HCT116 (cell line): ENCODE data around the gene SCAI. TPM values are rescaled to one million over a fixed set of nuclear protein-coding genes. Genes with fewer than 3 reads are reported as not detected.

Source experiments
- ATAC-seq: fragments of 200-7000 bp; cut with Tn5 transposase; 2 replicates; pipeline ENCODE4 v1.9.1; 2020; ENCODE audit warnings: mild to moderate bottlenecking, moderate library complexity
- BruUV-seq: library from RNA; stranded (reverse); fragments of 400-500 nt; replicated peaks from 2 replicates; lab custom pipeline; 2021; lab: Mats Ljungman, UMichigan
- CTCF ChIA-PET: fragments of 300-600 bp; sonication (Branson Sonifier 250); formaldehyde crosslinking; loops from one replicate; lab custom pipeline; 2021; ENCODE audit warnings: antibody characterized with exemption; lab: Charles Lee
- POLR2A ChIA-PET: fragments of 300-600, 350-600 bp; sonication (Branson Sonifier 250); formaldehyde crosslinking; loops from one replicate; lab custom pipeline; 2021; ENCODE audit warnings: antibody characterized with exemption; lab: Charles Lee
- RAD21 ChIA-PET, 2 experiments: fragments of 300-600 bp; sonication (Branson Sonifier 250); formaldehyde crosslinking; loops; one replicate each; lab custom pipeline; 2023; ENCODE audit warnings: low total read pairs in 2 of 2; ENCODE audit not compliant: uncharacterized antibody in 2 of 2, unreplicated experiment in 2 of 2, low non-redundant PET in 1 of 2; lab: Charles Lee
- DNase-seq: peaks from one replicate; pipeline ENCODE4 v3.0.0-alpha.2; 2010; ENCODE audit warnings: low read depth, low spot score
- H2AFZ ChIP-seq: fragments of 200-600 bp; shearing (Covaris generic), sonication (generic); 2 replicates; pipeline ENCODE4 v1.6.1; 2017; ENCODE audit warnings: low read depth, mixed run types, mixed read lengths, antibody characterized with exemption, low read length; ENCODE audit not compliant: poor library complexity, severe bottlenecking
- H3K27ac ChIP-seq: 2 replicates; pipeline ENCODE4 v1.5.1; 2012; ENCODE audit warnings: low read depth, low read length
- H3K27me3 ChIP-seq: fragments of 200-600 bp; sonication (generic); 2 replicates; pipeline ENCODE4 v1.6.1; 2016; ENCODE audit warnings: mixed run types, low read length, mixed read lengths; ENCODE audit not compliant: insufficient read depth
- H3K36me3 ChIP-seq, 2 experiments: fragments of 200-500 bp in 1 of 2; fragments of 200-600 bp in 1 of 2; sonication (Bioruptor generic) in 1 of 2; sonication (generic) in 1 of 2; 2 replicates each; pipeline versions ENCODE4 v1.5.1 to v1.6.1; 2014 to 2016; ENCODE audit warnings: low read length in 2 of 2, inconsistent platforms in 1 of 2, mixed read lengths in 1 of 2, mixed run types in 1 of 2; ENCODE audit not compliant: insufficient read depth in 2 of 2, control insufficient read depth in 1 of 2
- H3K4me1 ChIP-seq, 2 experiments: fragments of 200-600 bp in 1 of 2; sonication (generic) in 1 of 2; 2 replicates each; pipeline versions ENCODE4 v1.5.1 to v1.6.1; 2012 to 2017; ENCODE audit warnings: low read length in 2 of 2, inconsistent platforms in 1 of 2, mild to moderate bottlenecking in 1 of 2, mixed read lengths in 1 of 2, mixed run types in 1 of 2, moderate library complexity in 1 of 2; ENCODE audit not compliant: insufficient read depth in 2 of 2, control insufficient read depth in 1 of 2
- H3K4me2 ChIP-seq: fragments of 200-600 bp; sonication (generic); 2 replicates; pipeline ENCODE4 v1.6.1; 2017; ENCODE audit warnings: mixed run types, low read length, mixed read lengths
- H3K4me3 ChIP-seq, 2 experiments: fragments of 200-600 bp in 1 of 2; sonication (generic) in 1 of 2; replicated peaks in 1 of 2; 2 replicates each; pipeline ENCODE4 v1.5.1; 2011 to 2016; ENCODE audit warnings: low read length in 2 of 2, control low read depth in 1 of 2, low read depth in 1 of 2, mild to moderate bottlenecking in 1 of 2, mixed read lengths in 1 of 2, mixed run types in 1 of 2
- H3K79me2 ChIP-seq: fragments of 200-600 bp; sonication (generic); 2 replicates; pipeline ENCODE4 v1.6.1; 2017; ENCODE audit warnings: mild to moderate bottlenecking, mixed run types, low read length, moderate library complexity, mixed read lengths; ENCODE audit not compliant: insufficient read depth
- H3K9ac ChIP-seq: fragments of 200-600 bp; sonication (generic); 2 replicates; pipeline ENCODE4 v1.6.1; 2016; ENCODE audit warnings: low read length, mixed read lengths
- H3K9me2 ChIP-seq: fragments of 200-600 bp; sonication (generic), shearing (Covaris generic); 2 replicates; pipeline ENCODE4 v1.6.1; 2017; ENCODE audit warnings: mixed run types, mild to moderate bottlenecking, moderate library complexity; ENCODE audit not compliant: insufficient read depth
- H3K9me3 ChIP-seq, 2 experiments: fragments of 200-500 bp in 1 of 2; fragments of 200-600 bp in 1 of 2; sonication (Bioruptor generic) in 1 of 2; sonication (generic) in 1 of 2; 2 replicates each; pipeline ENCODE4 v1.6.1; 2014 to 2017; ENCODE audit warnings: low read length in 2 of 2, mixed read lengths in 2 of 2, inconsistent platforms in 1 of 2, low read depth in 1 of 2, mild to moderate bottlenecking in 1 of 2, mixed run types in 1 of 2, moderate library complexity in 1 of 2; ENCODE audit not compliant: control insufficient read depth in 1 of 2, insufficient read depth in 1 of 2
- H4K20me1 ChIP-seq: fragments of 200-600 bp; sonication (generic), shearing (Covaris generic); 2 replicates; pipeline ENCODE4 v1.6.1; 2017; ENCODE audit warnings: mixed run types, mild to moderate bottlenecking, moderate library complexity; ENCODE audit not compliant: insufficient read depth
- CBX3 ChIP-seq: IDR thresholded peaks from 2 replicates; pipeline ENCODE4 v1.6.1; 2012; ENCODE audit warnings: low read depth
- CEBPB ChIP-seq: IDR thresholded peaks from 2 replicates; pipeline ENCODE4 v1.6.1; 2012; ENCODE audit warnings: low read depth
- ELF1 ChIP-seq: IDR thresholded peaks from 2 replicates; pipeline ENCODE4 v1.6.1; 2012; ENCODE audit warnings: low read depth, borderline replicate concordance
- EZH2 ChIP-seq: fragments of 200-600 bp; sonication (generic); IDR thresholded peaks from 2 replicates; pipeline ENCODE4 v1.6.1; 2017; ENCODE audit warnings: antibody characterized with exemption, mixed run types
- FOSL1 ChIP-seq: IDR thresholded peaks from 2 replicates; pipeline ENCODE4 v1.6.1; 2012; ENCODE audit warnings: low read depth
- JUND ChIP-seq: IDR thresholded peaks from 2 replicates; pipeline ENCODE4 v1.6.1; 2012
- POLR2AphosphoS5 ChIP-seq: IDR thresholded peaks from 2 replicates; pipeline ENCODE4 v1.6.1; 2011; ENCODE audit warnings: mild to moderate bottlenecking, low read depth, low read length, moderate library complexity
- RAD21 ChIP-seq: IDR thresholded peaks from 2 replicates; pipeline ENCODE4 v1.6.1; 2012; ENCODE audit warnings: low read depth, mild to moderate bottlenecking
- SIN3A ChIP-seq: IDR thresholded peaks from 2 replicates; pipeline ENCODE4 v1.6.1; 2012; ENCODE audit warnings: low read depth
- SP1 ChIP-seq: IDR thresholded peaks from 2 replicates; pipeline ENCODE4 v1.6.1; 2012; ENCODE audit warnings: low read depth
- TCF7L2 ChIP-seq: IDR thresholded peaks from 2 replicates; pipeline ENCODE4 v1.7.0; 2011; ENCODE audit warnings: borderline replicate concordance, inconsistent platforms; ENCODE audit not compliant: insufficient read depth, insufficient read length; ENCODE audit errors: extremely low read depth
- YY1 ChIP-seq: IDR thresholded peaks from 2 replicates; pipeline ENCODE4 v1.6.1; 2011; ENCODE audit warnings: low read length, low read depth, moderate library complexity, mild to moderate bottlenecking; ENCODE audit not compliant: insufficient replicate concordance; ENCODE audit errors: extremely low read depth
- ZFX ChIP-seq: fragments of 450-650 bp; IDR thresholded peaks from 2 replicates; pipeline ENCODE4 v1.6.1; 2017
- ZNF274 ChIP-seq: fragments of 200-500 bp; sonication (Bioruptor generic); IDR thresholded peaks from 2 replicates; pipeline ENCODE4 v1.6.1; 2014; ENCODE audit warnings: mild to moderate bottlenecking, low read depth, low read length, inconsistent platforms
- intact Hi-C: fragments of 100-400 bp; cut with micrococcal nuclease; formaldehyde crosslinking; loops from 2 replicates; pipeline ENCODE4 v1.10.0; 2022
- total RNA-seq: library from RNA; stranded (reverse); gene quantifications from one replicate; pipeline ENCODE4 v1.2.1, GENCODE V29; 2021; ENCODE audit not compliant: unreplicated experiment
- TF ChIP-seq, protein P1 (sequence below): IDR thresholded peaks from 2 replicates; pipeline ENCODE4 v1.6.1; 2012
- TF ChIP-seq, protein P2 (sequence below), 3 experiments: fragments of 200-600 bp in 1 of 3; sonication (generic) in 1 of 3; IDR thresholded peaks in 2 of 3; conservative IDR thresholded peaks in 1 of 3; 2 replicates each; pipeline ENCODE4 v1.5.1; 2012 to 2017; ENCODE audit warnings: low read depth in 2 of 3, low read length in 2 of 3, antibody characterized with exemption in 1 of 3, borderline replicate concordance in 1 of 3, control low read depth in 1 of 3, mild to moderate bottlenecking in 1 of 3, mixed read lengths in 1 of 3, mixed run types in 1 of 3, moderate library complexity in 1 of 3; ENCODE audit not compliant: insufficient read depth in 1 of 3
- TF ChIP-seq, protein P3 (sequence below): IDR thresholded peaks from 2 replicates; pipeline ENCODE4 v1.6.1; 2011; ENCODE audit warnings: mild to moderate bottlenecking, low read length, moderate library complexity; ENCODE audit not compliant: insufficient replicate concordance; ENCODE audit errors: extremely low read depth
- TF ChIP-seq, protein P4 (sequence below): IDR thresholded peaks from 2 replicates; pipeline ENCODE4 v1.6.1; 2012; ENCODE audit warnings: low read depth
- TF ChIP-seq, protein P5 (sequence below): IDR thresholded peaks from 2 replicates; pipeline ENCODE4 v1.6.1; 2012

The SCAI gene
- total RNA-seq, 1 experiment from 2014 or later = 14.0 TPM

DNA sequence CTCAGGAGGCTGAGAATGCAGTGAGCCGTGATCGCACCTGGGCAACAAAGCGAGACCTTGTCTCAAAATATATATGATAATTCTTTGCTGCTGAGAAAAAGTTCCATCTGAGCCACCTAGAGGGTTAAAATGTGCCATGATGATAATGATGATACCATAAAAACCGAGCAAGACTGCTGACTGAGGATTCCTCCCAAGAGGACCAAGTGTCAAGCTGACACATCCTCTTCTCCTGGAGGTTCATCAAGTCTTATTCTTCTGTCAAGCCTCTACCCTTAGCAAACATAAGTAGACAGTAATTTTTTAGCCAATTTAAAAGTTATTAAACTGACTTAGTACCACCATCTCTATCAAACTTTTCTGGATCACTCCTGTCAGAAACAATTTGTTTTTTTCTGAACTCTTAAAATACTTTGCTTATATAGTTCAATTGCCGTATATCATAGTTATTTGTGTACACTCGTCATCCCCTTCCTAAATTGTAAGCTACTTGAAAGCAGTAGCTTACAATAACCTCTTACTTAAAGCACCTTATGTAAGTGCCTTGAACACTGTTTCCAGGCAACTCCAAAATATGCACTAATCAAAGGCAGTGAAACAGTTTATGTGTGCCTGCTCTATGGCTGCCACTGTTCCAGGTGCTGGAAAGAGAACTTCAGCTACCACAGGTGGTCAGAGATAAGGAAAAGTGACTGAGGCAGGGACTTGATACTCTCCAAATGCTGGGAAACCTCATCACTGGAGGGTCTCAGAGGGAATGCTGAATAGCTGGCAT, 57.4 kb downstream of the SCAI start:
- H3K4me2 ChIP-seq = no peak overlapping the region
- ATAC-seq = no peak
- H4K20me1 ChIP-seq = no peaks in the 10 kb centered on the region
- no peak overlapping the region for H2AFZ ChIP-seq
- BruUV-seq = no TSS peak
- intact Hi-C loops = no loop called here
- peaks cover 0 to 4% of the 10 kb centered on the region in 2 experiments; a peak in 2 of 4 replicates for H3K9me3 ChIP-seq
- no peaks in the 10 kb centered on the region for H3K79me2 ChIP-seq
- H3K4me1 ChIP-seq = no peaks in the 10 kb centered on the region
- RAD21 ChIA-PET = no interaction called here
- DNase-seq = no peak
- H3K36me3 ChIP-seq = no peaks in the 10 kb centered on the region
- CTCF ChIA-PET = interaction anchor here (0.5 to 1.0 kb wide), 2 partner anchors 56 to 549 kb away, joined by 3 read pairs; no protein-coding TSS in a partner anchor
- no peak overlapping the region for H3K4me3 ChIP-seq
- TF ChIP-seq RAD21 = no peak
- TF ChIP-seq ELF1 = no peak
- no peak for TF ChIP-seq JUND
- TF ChIP-seq, protein P1, sequence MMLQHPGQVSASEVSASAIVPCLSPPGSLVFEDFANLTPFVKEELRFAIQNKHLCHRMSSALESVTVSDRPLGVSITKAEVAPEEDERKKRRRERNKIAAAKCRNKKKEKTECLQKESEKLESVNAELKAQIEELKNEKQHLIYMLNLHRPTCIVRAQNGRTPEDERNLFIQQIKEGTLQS = no peak
- TF ChIP-seq ZFX = no peak
- no peak for TF ChIP-seq SIN3A
- TF ChIP-seq, protein P2, sequence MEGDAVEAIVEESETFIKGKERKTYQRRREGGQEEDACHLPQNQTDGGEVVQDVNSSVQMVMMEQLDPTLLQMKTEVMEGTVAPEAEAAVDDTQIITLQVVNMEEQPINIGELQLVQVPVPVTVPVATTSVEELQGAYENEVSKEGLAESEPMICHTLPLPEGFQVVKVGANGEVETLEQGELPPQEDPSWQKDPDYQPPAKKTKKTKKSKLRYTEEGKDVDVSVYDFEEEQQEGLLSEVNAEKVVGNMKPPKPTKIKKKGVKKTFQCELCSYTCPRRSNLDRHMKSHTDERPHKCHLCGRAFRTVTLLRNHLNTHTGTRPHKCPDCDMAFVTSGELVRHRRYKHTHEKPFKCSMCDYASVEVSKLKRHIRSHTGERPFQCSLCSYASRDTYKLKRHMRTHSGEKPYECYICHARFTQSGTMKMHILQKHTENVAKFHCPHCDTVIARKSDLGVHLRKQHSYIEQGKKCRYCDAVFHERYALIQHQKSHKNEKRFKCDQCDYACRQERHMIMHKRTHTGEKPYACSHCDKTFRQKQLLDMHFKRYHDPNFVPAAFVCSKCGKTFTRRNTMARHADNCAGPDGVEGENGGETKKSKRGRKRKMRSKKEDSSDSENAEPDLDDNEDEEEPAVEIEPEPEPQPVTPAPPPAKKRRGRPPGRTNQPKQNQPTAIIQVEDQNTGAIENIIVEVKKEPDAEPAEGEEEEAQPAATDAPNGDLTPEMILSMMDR (IDR thresholded peaks at IDR 0.05 in 2 of 3, conservative IDR thresholded peaks at IDR 0.05 in 1 of 3; ENCODE audit: borderline replicate concordance in 1 of 3, insufficient read depth in 1 of 3, low read depth in 2 of 3, low read length in 2 of 3) = no peak
- TF ChIP-seq YY1 = no peak
- TF ChIP-seq, protein P3, sequence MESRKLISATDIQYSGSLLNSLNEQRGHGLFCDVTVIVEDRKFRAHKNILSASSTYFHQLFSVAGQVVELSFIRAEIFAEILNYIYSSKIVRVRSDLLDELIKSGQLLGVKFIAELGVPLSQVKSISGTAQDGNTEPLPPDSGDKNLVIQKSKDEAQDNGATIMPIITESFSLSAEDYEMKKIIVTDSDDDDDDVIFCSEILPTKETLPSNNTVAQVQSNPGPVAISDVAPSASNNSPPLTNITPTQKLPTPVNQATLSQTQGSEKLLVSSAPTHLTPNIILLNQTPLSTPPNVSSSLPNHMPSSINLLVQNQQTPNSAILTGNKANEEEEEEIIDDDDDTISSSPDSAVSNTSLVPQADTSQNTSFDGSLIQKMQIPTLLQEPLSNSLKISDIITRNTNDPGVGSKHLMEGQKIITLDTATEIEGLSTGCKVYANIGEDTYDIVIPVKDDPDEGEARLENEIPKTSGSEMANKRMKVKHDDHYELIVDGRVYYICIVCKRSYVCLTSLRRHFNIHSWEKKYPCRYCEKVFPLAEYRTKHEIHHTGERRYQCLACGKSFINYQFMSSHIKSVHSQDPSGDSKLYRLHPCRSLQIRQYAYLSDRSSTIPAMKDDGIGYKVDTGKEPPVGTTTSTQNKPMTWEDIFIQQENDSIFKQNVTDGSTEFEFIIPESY = no peak
- TF ChIP-seq, protein P4, sequence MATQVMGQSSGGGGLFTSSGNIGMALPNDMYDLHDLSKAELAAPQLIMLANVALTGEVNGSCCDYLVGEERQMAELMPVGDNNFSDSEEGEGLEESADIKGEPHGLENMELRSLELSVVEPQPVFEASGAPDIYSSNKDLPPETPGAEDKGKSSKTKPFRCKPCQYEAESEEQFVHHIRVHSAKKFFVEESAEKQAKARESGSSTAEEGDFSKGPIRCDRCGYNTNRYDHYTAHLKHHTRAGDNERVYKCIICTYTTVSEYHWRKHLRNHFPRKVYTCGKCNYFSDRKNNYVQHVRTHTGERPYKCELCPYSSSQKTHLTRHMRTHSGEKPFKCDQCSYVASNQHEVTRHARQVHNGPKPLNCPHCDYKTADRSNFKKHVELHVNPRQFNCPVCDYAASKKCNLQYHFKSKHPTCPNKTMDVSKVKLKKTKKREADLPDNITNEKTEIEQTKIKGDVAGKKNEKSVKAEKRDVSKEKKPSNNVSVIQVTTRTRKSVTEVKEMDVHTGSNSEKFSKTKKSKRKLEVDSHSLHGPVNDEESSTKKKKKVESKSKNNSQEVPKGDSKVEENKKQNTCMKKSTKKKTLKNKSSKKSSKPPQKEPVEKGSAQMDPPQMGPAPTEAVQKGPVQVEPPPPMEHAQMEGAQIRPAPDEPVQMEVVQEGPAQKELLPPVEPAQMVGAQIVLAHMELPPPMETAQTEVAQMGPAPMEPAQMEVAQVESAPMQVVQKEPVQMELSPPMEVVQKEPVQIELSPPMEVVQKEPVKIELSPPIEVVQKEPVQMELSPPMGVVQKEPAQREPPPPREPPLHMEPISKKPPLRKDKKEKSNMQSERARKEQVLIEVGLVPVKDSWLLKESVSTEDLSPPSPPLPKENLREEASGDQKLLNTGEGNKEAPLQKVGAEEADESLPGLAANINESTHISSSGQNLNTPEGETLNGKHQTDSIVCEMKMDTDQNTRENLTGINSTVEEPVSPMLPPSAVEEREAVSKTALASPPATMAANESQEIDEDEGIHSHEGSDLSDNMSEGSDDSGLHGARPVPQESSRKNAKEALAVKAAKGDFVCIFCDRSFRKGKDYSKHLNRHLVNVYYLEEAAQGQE = no peak
- no peak for TF ChIP-seq EZH2
- no peak for TF ChIP-seq SP1
- no peak for TF ChIP-seq FOSL1
- no peak for TF ChIP-seq ZNF274
- no peak for TF ChIP-seq POLR2AphosphoS5
- TF ChIP-seq CEBPB = no peak
- no peak for TF ChIP-seq TCF7L2
- no peak for TF ChIP-seq CBX3
- TF ChIP-seq, protein P5, sequence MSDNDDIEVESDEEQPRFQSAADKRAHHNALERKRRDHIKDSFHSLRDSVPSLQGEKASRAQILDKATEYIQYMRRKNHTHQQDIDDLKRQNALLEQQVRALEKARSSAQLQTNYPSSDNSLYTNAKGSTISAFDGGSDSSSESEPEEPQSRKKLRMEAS = no peak
- TF ChIP-seq, all 23 proteins: peak for 0
- Histone ChIP-seq H3K9me2 (no peaks in the 10 kb centered on the region), H3K9ac (no peak overlapping the region), H3K27ac (no peak overlapping the region), H3K27me3 (no peaks in the 10 kb centered on the region)
- POLR2A ChIA-PET = no interaction called here
